ENCODE measurements around the gene PTPN12.

Gene PTPN12

GRCh38 chr7:77565917-77566316 is 28.8 kb downstream of the PTPN12 start:
- Histone ChIP-seq H3K4me1 (ENCODE audit: control insufficient read depth, insufficient read depth, low read length) (peaks cover 8% of the 10 kb centered on the region), H3K27me3 (ENCODE audit: control insufficient read depth, insufficient read depth, low read length) (no peaks in the 10 kb centered on the region), H3K9me3 (ENCODE audit: control insufficient read depth, low read length) (no peaks in the 10 kb centered on the region), H3K36me3 (ENCODE audit: control insufficient read depth, insufficient read depth, low read length) (no peaks in the 10 kb centered on the region), H3K4me3 (ENCODE audit: low read length) (no peak overlapping the region), H3K9ac (ENCODE audit: low read length) (no peak overlapping the region)

- peaks cover 8% of the 10 kb centered on the region for H3K4me1 ChIP-seq (ENCODE audit: control insufficient read depth, insufficient read depth, low read length)
- no peaks in the 10 kb centered on the region for H3K36me3 ChIP-seq (ENCODE audit: control insufficient read depth, insufficient read depth, low read length)
- H3K27me3 ChIP-seq (ENCODE audit: control insufficient read depth, insufficient read depth, low read length) = no peaks in the 10 kb centered on the region
- H3K9ac ChIP-seq (ENCODE audit: low read length) = no peak overlapping the region
- H3K9me3 ChIP-seq (ENCODE audit: control insufficient read depth, low read length) = no peaks in the 10 kb centered on the region
- H3K4me3 ChIP-seq (ENCODE audit: low read length) = no peak overlapping the region
Measured at GRCh38 chr7:77566421-77566820, 29.3 kb downstream of the PTPN12 start.

DNA sequence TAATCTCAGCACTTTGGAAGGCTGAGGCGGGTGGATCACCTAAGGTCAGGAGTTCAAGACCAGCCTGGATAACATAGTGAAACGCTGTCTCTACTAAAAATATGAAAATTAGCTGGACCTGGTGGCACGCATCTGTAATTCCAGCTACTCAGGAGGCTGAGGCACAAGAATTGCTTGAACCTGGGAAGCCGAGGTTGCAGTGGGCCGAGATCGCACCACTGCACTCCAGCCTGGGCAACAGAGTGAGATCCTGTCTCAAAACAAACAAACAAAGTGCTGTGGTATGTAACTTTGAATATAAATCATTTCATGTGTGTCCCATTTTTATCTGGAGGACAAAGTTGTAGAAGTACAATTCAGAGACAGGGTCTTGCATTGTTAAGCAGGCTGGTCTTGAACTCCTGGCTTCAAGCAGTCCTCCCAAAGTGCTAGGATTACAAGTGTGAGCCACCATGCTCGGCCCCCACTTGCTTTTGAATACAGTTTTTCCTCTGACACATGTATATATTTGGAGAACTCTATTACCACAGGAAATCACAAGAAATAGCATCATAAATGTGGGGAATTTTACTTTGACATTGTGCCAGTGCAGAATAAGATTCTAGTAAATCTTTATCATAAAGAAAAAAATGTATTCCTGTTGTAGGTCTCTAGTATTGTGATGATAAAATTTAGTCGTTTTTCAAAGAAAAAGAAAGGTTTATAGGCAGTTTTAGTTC is 32.6 kb downstream of the PTPN12 start:
- Histone ChIP-seq H3K4me1 (ENCODE audit: control insufficient read depth, insufficient read depth, low read length) (no peaks in the 10 kb centered on the region), H3K36me3 (ENCODE audit: control insufficient read depth, insufficient read depth, low read length) (no peaks in the 10 kb centered on the region), H3K4me3 (ENCODE audit: low read length) (no peak overlapping the region), H3K9ac (ENCODE audit: low read length) (no peak overlapping the region), H3K9me3 (ENCODE audit: control insufficient read depth, low read length) (no peaks in the 10 kb centered on the region), H3K27me3 (ENCODE audit: control insufficient read depth, insufficient read depth, low read length) (no peaks in the 10 kb centered on the region)

DNA sequence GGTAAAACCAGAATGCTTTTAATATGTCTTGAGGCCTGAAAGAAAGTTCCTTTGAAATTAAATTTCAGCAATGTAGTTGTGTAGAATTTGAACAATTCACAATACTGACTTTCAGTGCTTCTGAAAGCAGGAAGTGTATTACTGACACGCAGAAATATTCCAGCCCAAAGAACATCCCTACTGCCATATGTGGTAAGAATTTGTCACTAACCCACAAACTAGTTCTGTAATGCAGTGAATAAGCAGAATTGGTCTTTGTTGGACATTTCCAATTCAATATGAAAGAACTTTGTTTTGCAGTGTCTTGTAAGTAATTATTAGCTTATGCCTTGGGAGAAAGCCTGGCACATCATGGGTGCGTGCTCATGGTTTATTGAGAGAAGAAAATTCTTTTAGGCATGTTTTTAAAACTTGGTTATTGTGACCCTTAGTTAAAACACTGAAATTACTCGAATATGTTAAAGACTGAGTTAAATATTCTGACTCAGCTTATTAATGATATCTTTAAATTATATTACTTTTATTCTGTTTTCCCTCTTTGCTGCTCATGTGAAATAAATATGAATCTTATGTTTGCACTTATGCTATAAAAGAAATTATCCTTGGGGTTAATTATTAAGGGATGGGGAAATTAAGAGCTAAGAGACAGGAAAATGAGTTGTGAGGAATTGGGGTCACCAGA is 33.4 kb downstream of the PTPN12 start:
- H3K4me1 ChIP-seq (ENCODE audit: control insufficient read depth, insufficient read depth, low read length) = no peaks in the 10 kb centered on the region
- no peaks in the 10 kb centered on the region for H3K9me3 ChIP-seq (ENCODE audit: control insufficient read depth, low read length)
- no peaks in the 10 kb centered on the region for H3K36me3 ChIP-seq (ENCODE audit: control insufficient read depth, insufficient read depth, low read length)
- H3K9ac ChIP-seq (ENCODE audit: low read length) = no peak overlapping the region
- no peaks in the 10 kb centered on the region for H3K27me3 ChIP-seq (ENCODE audit: control insufficient read depth, insufficient read depth, low read length)
- H3K4me3 ChIP-seq (ENCODE audit: low read length) = no peak overlapping the region

DNA sequence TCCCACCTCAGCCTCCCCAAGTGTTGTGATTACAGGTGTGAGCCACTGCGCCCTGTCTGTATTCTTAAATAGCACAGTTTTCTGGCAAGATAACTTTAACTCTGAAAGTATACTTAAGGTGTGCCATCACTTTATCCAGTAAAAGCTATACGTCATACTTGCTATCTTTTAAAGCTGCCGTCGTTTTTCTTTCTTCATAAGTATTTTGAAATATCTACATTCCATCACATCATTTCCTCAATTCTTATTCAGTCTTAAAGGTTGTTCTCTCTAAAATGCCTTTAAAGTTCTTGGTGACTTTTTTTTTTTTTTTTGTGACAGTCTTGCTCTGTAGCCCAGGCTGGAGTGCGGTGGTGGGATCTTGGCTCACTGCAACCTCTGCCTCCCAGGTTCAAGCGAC is 34.7 kb downstream of the PTPN12 start:
- H3K36me3 ChIP-seq (ENCODE audit: control insufficient read depth, insufficient read depth, low read length) = no peaks in the 10 kb centered on the region
- H3K9me3 ChIP-seq (ENCODE audit: control insufficient read depth, low read length) = no peaks in the 10 kb centered on the region
- no peak overlapping the region for H3K4me3 ChIP-seq (ENCODE audit: low read length)
- H3K9ac ChIP-seq (ENCODE audit: low read length) = no peak overlapping the region
- no peaks in the 10 kb centered on the region for H3K27me3 ChIP-seq (ENCODE audit: control insufficient read depth, insufficient read depth, low read length)
- no peaks in the 10 kb centered on the region for H3K4me1 ChIP-seq (ENCODE audit: control insufficient read depth, insufficient read depth, low read length)

DNA sequence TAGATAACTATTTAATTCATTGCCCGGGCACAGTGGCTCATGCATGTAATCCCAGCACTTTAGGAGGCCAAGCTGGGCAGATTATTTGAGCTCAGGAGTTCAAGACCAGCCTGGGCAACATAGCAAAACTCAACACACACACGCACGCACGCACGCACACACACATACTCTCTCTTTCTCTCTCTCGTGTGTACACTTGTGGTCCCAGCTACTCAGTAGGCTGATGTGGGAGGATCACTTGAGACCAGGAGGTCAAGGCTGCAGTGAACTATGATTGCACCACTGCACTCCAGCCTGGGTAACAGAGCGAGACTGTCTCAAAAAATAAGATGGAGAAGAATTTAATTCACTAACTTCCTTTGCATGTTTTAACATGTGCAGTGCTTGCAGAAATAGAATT is 38.1 kb downstream of the PTPN12 start:
- Histone ChIP-seq H3K36me3 (ENCODE audit: control insufficient read depth, insufficient read depth, low read length) (no peaks in the 10 kb centered on the region), H3K9me3 (ENCODE audit: control insufficient read depth, low read length) (no peaks in the 10 kb centered on the region), H3K4me3 (ENCODE audit: low read length) (no peak overlapping the region), H3K27me3 (ENCODE audit: control insufficient read depth, insufficient read depth, low read length) (no peaks in the 10 kb centered on the region), H3K9ac (ENCODE audit: low read length) (no peak overlapping the region), H3K4me1 (ENCODE audit: control insufficient read depth, insufficient read depth, low read length) (no peaks in the 10 kb centered on the region)

DNA sequence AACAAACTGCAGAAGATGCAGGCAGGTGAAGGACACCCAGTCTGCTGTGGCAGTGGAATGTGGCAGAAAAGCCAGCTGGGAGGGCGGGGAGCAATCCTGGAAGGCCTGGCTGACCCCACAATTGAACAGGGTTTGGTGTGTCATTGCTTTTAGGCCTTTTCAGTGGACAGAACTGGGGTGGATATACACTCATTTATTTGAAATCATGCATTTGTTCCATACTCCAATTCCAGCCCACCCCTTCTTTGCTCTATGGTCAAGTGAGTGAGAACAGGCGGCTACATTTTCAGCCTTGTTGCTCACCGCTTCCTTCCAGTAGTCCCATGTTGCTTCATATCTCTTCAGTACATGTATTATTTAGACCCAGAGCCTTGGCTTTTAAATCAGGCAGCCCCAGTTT is 39.8 kb downstream of the PTPN12 start:
- H3K36me3 ChIP-seq (ENCODE audit: control insufficient read depth, insufficient read depth, low read length) = no peaks in the 10 kb centered on the region

GRCh38 chr7:77579797-77580196 is 42.7 kb downstream of the PTPN12 start:
- H3K36me3 ChIP-seq (ENCODE audit: control insufficient read depth, insufficient read depth, low read length) = no peaks in the 10 kb centered on the region
- H3K4me3 ChIP-seq (ENCODE audit: low read length) = no peak overlapping the region
- H3K9me3 ChIP-seq (ENCODE audit: control insufficient read depth, low read length) = no peaks in the 10 kb centered on the region
- no peaks in the 10 kb centered on the region for H3K27me3 ChIP-seq (ENCODE audit: control insufficient read depth, insufficient read depth, low read length)
- no peak overlapping the region for H3K9ac ChIP-seq (ENCODE audit: low read length)
- H3K4me1 ChIP-seq (ENCODE audit: control insufficient read depth, insufficient read depth, low read length) = no peaks in the 10 kb centered on the region

More for the DNA sequence above, 39.8 kb downstream of the PTPN12 start:
- H3K4me1 ChIP-seq (ENCODE audit: control insufficient read depth, insufficient read depth, low read length) = no peaks in the 10 kb centered on the region
- no peak overlapping the region for H3K9ac ChIP-seq (ENCODE audit: low read length)
- H3K4me3 ChIP-seq (ENCODE audit: low read length) = no peak overlapping the region
- no peaks in the 10 kb centered on the region for H3K9me3 ChIP-seq (ENCODE audit: control insufficient read depth, low read length)
- H3K27me3 ChIP-seq (ENCODE audit: control insufficient read depth, insufficient read depth, low read length) = no peaks in the 10 kb centered on the region

- Histone ChIP-seq H3K27me3 (ENCODE audit: control insufficient read depth, insufficient read depth, low read length) (no peaks in the 10 kb centered on the region), H3K9ac (ENCODE audit: low read length) (no peak overlapping the region), H3K4me3 (ENCODE audit: low read length) (no peak overlapping the region), H3K9me3 (ENCODE audit: control insufficient read depth, low read length) (no peaks in the 10 kb centered on the region), H3K4me1 (ENCODE audit: control insufficient read depth, insufficient read depth, low read length) (no peaks in the 10 kb centered on the region), H3K36me3 (ENCODE audit: control insufficient read depth, insufficient read depth, low read length) (no peaks in the 10 kb centered on the region)
Measured at GRCh38 chr7:77580762-77581350, 43.8 kb downstream of the PTPN12 start.

DNA sequence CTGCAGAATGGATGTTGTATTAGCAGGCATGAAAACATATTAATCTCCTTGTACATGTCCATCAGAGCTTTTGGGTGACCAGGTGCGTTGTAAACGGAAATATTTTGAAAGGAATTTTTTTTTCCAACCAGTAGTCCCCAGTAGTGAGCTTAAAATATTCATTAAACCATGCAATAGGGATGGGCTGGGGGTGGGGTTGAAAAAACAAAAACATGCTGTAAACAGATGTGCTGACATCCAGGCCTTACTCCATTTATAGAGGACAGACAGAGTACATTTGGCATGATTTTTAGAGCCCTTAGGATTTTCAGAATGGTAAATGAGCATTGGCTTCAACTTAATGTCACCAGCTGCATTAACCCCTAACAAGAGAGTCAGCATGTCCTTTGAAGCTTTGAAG is 50.2 kb downstream of the PTPN12 start:
- no peaks in the 10 kb centered on the region for H3K9me3 ChIP-seq (ENCODE audit: control insufficient read depth, low read length)
- no peaks in the 10 kb centered on the region for H3K27me3 ChIP-seq (ENCODE audit: control insufficient read depth, insufficient read depth, low read length)
- H3K9ac ChIP-seq (ENCODE audit: low read length) = no peak overlapping the region
- H3K4me1 ChIP-seq (ENCODE audit: control insufficient read depth, insufficient read depth, low read length) = no peaks in the 10 kb centered on the region
- H3K4me3 ChIP-seq (ENCODE audit: low read length) = no peak overlapping the region
- H3K36me3 ChIP-seq (ENCODE audit: control insufficient read depth, insufficient read depth, low read length) = no peaks in the 10 kb centered on the region

DNA sequence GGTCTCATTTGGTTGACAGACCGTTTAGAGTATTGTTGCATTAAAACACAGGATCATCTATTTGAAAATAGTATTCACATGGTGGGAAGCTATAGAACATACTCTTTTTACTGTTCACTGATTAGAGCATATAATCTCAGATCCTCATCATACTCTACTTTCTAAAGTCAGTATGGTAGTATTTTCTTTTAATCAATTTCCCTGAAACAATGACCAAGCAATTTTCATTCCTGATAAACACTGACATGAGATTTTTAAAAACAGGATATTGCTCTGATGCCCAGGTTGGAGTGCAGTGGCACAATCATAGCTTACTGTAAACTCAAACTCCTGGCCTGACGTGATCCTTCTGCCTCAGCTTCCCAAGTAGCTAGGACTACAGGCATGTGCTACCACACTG is 63.9 kb downstream of the PTPN12 start:
- Histone ChIP-seq H3K9ac (ENCODE audit: low read length) (no peak overlapping the region), H3K36me3 (ENCODE audit: control insufficient read depth, insufficient read depth, low read length) (peaks cover 4% of the 10 kb centered on the region), H3K27me3 (ENCODE audit: control insufficient read depth, insufficient read depth, low read length) (no peaks in the 10 kb centered on the region), H3K4me1 (ENCODE audit: control insufficient read depth, insufficient read depth, low read length) (no peaks in the 10 kb centered on the region), H3K9me3 (ENCODE audit: control insufficient read depth, low read length) (no peaks in the 10 kb centered on the region), H3K4me3 (ENCODE audit: low read length) (no peak overlapping the region)

DNA sequence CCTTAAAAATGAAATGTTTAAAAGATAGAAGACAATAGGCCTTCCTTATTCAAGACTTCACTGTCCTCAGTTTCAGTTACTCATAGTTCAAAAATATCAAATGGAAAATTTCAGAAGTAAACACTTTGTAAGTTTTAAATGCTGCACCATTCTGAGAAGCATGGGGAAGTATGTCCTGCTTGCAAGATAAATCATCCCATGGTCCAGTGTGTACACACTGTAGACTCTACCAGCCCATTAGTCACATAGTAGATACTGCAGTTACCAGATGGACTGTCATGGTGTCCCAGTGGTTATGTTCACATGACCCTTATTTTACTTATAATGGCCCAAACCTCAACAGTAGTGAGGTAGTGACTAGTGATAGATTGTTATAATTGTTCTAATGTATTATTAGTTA is 69.5 kb downstream of the PTPN12 start:
- Histone ChIP-seq H3K9ac (ENCODE audit: low read length) (no peak overlapping the region), H3K9me3 (ENCODE audit: control insufficient read depth, low read length) (no peaks in the 10 kb centered on the region), H3K36me3 (ENCODE audit: control insufficient read depth, insufficient read depth, low read length) (no peaks in the 10 kb centered on the region), H3K4me3 (ENCODE audit: low read length) (no peak overlapping the region), H3K4me1 (ENCODE audit: control insufficient read depth, insufficient read depth, low read length) (no peaks in the 10 kb centered on the region), H3K27me3 (ENCODE audit: control insufficient read depth, insufficient read depth, low read length) (no peaks in the 10 kb centered on the region)
